ENCODE data around the gene RBCK1.

Gene RBCK1

DNA sequence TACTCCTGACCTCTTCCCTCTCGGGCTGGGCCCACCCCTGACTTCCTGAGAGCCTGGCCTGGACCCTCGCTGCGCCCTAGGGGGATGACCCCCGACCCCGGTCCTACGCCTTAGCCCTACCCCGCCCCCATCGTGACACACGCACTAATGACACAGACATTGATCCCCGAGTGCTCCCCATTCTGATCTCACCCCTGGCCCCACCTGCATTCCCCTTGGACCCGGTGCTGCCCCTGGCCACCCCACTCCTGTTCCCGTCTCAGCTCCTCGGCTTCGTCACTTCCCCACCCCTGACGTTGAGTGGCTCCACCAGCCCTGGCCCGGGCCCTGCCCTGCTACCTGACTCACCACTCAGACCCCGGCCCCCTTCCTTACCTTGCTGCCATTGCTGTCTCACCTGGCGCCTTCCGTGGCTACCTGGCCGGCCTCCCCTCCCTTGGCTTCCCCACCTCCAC, 12.1 kb downstream of the RBCK1 start:
- DNase-seq: no peak

GRCh38 chr20:420721-421574, 12.8 kb downstream of the RBCK1 start:
- no peak for DNase-seq

- no peak for DNase-seq
These were observed 13.7 kb downstream of the RBCK1 start for GRCh38 chr20:421685-422250.

DNA sequence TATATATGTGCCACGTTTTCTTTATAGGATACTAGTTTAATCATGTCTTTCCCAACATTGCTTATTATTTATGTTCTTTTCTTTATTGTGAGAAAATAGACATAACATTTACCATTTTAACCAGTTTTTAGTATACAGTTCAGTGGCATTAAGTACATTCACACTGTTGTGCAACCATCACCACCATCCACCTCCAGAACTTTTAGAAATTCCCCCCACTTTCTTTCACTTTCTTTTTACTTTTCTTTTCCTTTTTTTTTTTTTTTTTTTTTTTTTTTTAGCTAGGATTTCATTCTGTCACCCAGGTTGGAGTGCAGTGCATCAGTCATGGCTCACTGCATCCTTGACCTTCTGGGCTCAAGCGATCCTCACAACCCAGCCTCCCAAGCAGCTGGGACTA, 18.5 kb downstream of the RBCK1 start:
- DNase-seq: no peak

- no peak for DNase-seq
These were observed 19.3 kb downstream of the RBCK1 start for GRCh38 chr20:427401-427800.

DNA sequence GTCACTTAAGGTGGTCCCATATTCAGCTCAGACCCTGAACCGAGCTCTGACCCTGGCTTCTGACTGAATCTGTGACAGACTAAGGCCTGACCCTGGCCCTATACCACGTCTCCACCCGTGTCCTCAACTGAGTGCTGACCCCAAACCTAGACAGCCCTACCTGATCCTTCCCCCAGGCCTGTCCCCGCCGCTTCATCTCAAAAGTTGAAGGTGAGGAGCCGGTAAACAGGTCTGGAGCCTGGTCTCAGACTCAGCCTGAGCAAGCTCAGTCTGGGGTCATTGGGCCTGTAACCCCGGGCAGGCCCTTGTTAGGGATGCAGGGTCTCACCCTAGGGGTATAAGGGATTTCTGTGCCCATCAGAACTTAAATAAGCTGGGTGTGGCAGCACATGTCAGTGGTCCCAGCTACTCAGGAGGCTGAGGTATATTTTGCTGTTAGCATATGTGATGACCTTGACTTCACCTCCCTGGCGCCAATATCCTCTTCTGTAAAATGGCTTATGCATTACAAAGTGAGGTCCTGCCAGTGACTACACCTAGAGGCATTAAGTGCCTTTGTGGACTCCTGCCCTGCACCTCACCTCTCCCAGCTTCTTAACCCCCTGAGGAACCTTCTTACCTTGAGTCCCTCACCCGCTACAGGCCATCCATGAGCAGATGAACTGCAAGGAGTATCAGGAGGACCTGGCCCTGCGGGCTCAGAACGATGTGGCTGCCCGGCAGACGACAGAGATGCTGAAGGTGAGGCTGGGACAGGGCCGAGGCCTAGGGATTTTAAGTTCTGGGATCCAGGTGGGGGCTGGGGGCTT, 20.0 kb downstream of the RBCK1 start:
- no peak for DNase-seq

DNA sequence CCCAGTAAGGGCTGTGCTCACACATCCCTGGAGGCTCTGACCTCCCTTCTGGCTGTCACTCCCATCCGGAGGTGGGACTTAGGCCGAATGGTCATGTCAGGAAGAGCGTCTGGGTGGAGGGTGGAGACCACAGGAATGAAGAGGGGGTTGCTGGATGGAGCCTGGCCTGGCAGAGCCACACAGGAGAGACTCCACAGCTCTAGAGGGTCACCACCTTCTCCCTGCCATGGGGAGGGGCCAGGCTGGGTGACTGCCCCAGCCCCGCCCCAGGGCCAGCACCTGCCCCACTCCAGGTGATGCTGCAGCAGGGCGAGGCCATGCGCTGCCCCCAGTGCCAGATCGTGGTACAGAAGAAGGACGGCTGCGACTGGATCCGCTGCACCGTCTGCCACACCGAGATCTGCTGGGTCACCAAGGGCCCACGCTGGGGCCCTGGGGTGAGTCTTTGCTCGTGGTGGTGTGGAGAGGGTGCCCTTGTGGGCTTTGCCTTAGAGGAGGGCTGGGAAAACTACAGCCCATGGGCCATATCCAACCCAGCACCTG, 20.6 kb downstream of the RBCK1 start:
- no peak for DNase-seq

DNA sequence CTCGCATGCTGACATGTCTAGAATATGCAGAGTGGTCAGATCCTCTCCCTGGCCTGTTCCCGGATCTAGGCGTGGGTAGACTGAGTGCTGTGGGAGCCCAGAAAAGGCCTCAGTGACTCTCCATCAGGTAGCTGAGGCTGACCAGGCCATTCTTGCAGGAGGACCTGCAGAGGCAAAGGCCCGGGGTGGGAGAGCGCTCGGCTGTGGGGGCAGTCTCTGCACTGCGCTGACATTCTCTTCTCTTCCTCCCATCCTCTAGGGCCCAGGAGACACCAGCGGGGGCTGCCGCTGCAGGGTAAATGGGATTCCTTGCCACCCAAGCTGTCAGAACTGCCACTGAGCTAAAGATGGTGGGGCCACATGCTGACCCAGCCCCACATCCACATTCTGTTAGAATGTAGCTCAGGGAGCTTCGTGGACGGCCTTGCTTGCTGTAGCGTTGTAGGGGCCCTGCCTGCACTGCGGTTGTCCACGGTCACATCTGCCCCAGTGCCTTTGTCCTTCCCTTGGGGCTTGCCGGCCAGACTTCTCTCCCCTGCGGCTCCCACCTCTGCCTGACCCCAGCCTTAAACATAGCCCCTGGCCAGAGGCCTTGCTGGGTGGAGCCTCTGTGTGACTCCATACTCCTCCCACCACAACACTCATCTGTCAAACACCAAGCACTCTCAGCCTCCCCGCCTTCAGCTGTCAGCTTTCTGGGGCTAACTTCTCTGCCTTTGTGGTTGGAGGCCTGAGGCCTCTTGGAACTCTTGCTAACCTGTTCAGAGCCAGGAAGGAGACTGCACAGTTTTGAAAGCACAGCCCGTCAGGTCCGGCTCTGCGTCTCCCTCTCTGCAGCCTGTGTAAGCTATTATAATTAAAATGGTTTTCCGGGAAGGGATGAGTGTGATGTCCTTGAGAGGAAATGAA, 22.2 kb downstream of the RBCK1 start:
- DNase-seq: no peak

DNA sequence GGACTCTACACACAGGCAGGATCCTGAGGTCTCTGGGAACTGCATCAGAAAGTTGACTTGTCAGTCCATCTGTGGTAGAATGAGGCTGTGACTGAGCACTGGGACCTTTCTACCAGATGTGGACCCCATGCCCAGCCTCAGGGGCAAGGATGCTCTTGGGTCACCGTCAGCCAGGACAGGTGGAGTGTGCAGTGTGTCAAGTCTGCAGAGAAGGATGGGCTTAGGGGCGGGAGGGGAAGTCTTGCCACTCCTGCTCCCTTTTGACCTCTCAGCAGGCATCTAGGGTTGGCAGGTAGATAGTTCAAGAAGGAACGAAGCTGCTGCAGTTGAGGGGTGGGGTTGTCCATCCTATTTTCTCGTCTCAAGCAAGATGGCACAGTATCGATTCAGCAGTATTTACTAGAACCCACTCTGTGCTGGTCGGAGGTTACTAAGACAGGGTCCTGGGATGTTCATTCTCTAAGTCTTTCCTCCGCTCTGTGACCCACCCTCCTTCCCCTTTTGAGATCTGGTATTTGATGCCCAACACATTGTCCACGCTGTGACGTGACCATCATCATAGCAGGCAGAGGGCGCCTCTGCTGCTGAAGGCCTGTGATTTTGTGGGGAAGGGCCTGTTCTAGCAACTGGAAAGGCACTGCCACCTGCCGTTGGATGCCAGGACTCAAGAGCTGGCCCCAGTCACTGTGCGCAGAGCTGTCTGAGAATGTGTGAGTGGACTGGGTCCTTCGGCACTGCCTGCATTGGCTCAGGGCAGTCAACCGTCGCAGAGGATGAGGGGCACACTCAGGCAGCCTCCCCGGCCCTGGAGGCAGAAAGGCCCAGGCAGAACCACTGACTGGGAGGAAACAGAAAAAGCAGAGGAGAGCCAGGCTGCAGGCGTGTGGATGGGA, 23.2 kb downstream of the RBCK1 start:
- peak; percentile 67 for DNase-seq

GRCh38 chr20:432208-432607, 24.1 kb downstream of the RBCK1 start:
- DNase-seq: no peak

- DNase-seq: no peak
These were observed 24.7 kb downstream of the RBCK1 start for GRCh38 chr20:432677-433299.

GRCh38 chr20:433300-433975, 25.3 kb downstream of the RBCK1 start:
- DNase-seq: no peak

DNA sequence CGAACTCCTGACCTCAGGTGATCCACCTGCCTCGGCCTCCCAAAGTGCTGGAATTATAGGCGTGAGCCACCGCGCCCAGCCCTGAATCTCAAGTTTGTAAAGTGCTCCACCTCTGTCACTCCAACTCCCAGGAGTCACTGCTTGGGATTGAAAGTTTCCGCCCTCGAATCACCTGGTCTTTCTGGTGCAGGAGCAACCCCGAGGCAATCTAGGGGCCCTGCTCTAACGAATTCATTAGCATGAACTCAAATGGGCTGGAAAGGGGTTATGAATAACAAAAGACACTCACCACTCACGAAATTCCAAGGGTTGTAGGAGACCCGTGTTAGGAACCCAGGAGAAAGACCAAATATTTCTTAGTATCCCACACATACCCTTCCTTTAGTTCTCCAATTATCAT, 26.1 kb downstream of the RBCK1 start:
- no peak for DNase-seq

GRCh38 chr20:434661-435419, 26.7 kb downstream of the RBCK1 start:
- DNase-seq: no peak

GRCh38 chr20:435558-435957, 27.5 kb downstream of the RBCK1 start:
- no peak for DNase-seq

DNA sequence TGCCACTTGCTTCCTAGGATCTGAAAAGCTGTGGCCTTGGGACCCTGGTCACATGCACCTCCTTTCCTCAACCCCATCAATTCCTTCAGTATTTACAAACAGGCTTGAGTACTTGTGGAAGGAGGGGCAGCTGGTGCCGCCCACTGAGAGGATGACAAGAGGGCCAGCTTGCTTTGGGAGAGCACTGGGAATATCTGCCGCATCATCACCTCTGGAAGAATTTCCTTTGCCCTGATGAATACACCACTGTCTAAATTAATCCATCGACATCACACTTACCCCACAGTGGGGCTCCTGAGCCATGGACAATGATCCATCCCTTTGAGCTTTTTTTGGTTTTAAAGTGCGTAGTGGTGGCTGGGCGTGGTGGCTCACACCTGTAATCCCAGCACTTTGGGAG, 28.4 kb downstream of the RBCK1 start:
- no peak for DNase-seq

GRCh38 chr20:437787-438486, 29.8 kb downstream of the RBCK1 start:
- DNase-seq: no peak

GRCh38 chr20:438571-439469, 30.7 kb downstream of the RBCK1 start:
- no peak for DNase-seq

All from right forelimb (tissue), 1 donor.